Measurements from ENCODE around the gene KLF12.

Gene KLF12

DNA sequence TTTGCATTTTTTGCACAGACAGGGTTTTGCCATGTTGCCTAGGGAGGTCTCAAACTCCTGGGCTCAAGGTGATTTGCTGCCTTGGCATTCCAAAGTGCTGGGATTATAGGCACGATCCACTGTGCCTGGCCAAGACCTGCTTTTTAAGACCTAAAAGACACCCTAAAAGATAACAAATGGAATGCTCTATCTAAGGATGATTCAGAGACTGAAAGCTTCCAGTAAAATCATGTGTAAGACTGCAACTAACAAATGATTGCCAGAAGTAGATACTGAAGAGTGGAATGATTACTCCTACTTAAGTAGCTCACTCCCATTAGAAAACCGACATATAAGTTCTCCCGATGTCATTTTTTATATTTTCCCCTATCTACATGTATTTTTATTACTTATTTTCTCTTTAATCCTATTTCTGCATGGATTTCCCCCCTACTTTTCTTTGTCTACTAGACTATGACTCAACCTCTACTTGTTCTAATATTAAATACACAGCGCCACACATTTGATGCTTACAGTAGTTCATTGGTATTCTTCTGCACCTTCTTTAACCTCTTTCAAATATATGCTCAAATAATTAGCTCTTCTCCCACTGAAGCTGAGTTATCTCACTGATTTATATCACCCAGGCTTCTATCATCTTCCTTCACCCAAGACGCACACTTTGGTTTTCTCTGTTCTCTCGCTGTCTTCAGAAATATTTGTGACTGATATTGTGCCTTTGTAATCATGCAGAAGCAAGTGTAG, 32.2 kb upstream of the KLF12 start:
- no peak for DNase-seq (ENCODE audit: low read depth)
- TF ChIP-seq, protein P1, sequence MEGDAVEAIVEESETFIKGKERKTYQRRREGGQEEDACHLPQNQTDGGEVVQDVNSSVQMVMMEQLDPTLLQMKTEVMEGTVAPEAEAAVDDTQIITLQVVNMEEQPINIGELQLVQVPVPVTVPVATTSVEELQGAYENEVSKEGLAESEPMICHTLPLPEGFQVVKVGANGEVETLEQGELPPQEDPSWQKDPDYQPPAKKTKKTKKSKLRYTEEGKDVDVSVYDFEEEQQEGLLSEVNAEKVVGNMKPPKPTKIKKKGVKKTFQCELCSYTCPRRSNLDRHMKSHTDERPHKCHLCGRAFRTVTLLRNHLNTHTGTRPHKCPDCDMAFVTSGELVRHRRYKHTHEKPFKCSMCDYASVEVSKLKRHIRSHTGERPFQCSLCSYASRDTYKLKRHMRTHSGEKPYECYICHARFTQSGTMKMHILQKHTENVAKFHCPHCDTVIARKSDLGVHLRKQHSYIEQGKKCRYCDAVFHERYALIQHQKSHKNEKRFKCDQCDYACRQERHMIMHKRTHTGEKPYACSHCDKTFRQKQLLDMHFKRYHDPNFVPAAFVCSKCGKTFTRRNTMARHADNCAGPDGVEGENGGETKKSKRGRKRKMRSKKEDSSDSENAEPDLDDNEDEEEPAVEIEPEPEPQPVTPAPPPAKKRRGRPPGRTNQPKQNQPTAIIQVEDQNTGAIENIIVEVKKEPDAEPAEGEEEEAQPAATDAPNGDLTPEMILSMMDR (IDR thresholded peaks at IDR 0.05; ENCODE audit: insufficient read depth, low read depth, low read length, missing control alignments) = no peak
- no peak overlapping the region for H3K4me3 ChIP-seq (ENCODE audit: low read length)

DNA sequence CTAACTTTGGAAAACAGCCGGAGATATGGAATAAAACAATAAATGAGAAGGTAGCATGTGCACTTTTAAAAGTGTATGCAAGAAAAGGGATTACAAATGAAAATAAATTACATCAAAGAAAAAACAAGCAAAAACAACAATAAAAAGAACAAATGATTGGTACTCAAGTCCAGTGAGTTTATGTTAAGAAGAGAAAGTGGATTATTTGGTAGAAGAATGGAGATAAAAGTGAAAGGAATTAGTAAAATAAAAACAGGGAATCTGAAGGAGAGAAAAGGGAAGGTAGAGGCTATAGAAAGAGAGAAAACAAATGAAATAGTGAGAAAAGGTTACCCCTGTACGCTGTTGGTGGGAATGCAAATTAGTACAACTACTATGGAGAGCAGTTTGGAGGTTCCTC, 28.6 kb upstream of the KLF12 start:
- H3K4me3 ChIP-seq (ENCODE audit: low read length) = no peak overlapping the region
- TF ChIP-seq, protein P1 (IDR thresholded peaks at IDR 0.05; ENCODE audit: insufficient read depth, low read depth, low read length, missing control alignments) = no peak
- DNase-seq (ENCODE audit: low read depth) = no peak

DNA sequence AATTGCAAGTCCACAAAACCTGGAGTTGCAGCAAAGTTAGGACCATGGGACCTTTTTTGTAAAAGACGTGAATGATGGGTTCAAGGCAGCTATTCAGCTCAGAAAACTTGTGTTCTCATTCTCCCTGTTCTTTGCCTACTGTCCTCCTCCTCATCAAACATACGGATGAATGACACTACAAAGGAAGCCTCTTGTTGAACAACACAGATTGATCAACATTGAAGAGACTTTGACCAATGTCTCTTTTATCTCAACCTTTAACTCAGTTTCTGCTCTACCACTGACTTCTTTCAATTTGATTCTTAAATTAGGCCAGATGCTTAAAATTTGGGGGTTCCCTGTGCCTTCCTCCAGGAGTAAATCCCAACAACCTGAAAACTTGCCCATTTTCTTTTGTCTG, 27.9 kb upstream of the KLF12 start:
- TF ChIP-seq, protein P1 (IDR thresholded peaks at IDR 0.05; ENCODE audit: insufficient read depth, low read depth, low read length, missing control alignments) = no peak
- no peak for DNase-seq (ENCODE audit: low read depth)

GRCh38 chr13:74158571-74159352, 24.6 kb upstream of the KLF12 start:
- no peak for DNase-seq (ENCODE audit: low read depth)
- TF ChIP-seq, protein P1 (IDR thresholded peaks at IDR 0.05; ENCODE audit: insufficient read depth, low read depth, low read length, missing control alignments) = no peak
- no peak overlapping the region for H3K4me3 ChIP-seq (ENCODE audit: low read length)

More for the DNA sequence above, 27.9 kb upstream of the KLF12 start:
- H3K4me3 ChIP-seq (ENCODE audit: low read length) = no peak overlapping the region

DNA sequence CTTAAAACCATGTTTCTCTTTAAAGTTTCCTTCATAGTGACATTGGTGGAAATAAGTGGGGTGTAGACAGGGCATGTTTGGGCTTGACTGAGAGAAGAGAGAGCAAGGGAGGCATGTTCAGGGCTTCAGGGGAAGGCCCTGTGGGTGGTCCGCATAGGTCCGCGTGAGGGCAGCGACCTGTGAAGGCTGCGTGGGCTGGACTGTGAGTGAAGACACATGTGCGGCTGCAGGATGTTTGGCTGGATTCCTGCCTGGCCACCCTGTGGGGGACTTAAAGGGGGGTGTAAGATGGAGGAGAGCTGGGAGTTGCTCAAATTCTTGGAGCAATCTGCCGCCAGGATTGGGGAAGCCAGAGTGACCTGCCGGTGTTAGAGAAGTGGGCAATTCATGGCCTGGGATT, 23.8 kb upstream of the KLF12 start:
- TF ChIP-seq, protein P1 (IDR thresholded peaks at IDR 0.05; ENCODE audit: insufficient read depth, low read depth, low read length, missing control alignments) = no peak
- no peak overlapping the region for H3K4me3 ChIP-seq (ENCODE audit: low read length)
- DNase-seq (ENCODE audit: low read depth) = no peak

DNA sequence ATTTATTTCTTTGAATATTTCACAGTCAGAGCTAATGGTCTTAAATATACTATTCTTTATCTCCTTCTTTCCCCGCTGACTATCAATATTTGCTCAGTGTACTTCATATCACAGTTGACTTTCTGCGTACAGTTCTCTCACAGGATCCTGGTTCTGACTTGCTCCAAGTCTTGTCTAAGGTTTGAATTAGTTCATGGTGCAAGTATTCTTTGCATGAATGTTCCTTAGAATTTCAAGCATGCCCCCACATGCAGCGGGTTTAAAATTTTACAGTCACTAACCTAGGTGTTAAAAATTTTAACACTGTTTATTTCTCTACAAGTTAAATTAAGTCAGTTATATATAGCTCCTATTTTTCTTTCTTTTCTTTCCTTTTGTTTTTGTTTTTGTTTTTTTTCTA, 20.8 kb upstream of the KLF12 start:
- TF ChIP-seq, protein P1 (IDR thresholded peaks at IDR 0.05; ENCODE audit: insufficient read depth, low read depth, low read length, missing control alignments) = no peak
- peak; percentile 49 for DNase-seq (ENCODE audit: low read depth)
- H3K4me3 ChIP-seq (ENCODE audit: low read length) = no peak overlapping the region

Measured in epithelial cell of esophagus (primary cell).